OCI-LY3 (cell line): ENCODE results near the gene CPT1B.

Experiments
- EZH2phosphoT487 ChIP-seq: fragments of 200-600 bp; shearing (Covaris generic); IDR thresholded peaks from 2 replicates; pipeline ENCODE4 v1.6.1; 2018; ENCODE audit warnings: antibody characterized with exemption, mixed run types, low read depth
- TF ChIP-seq, protein P1 (sequence below): fragments of 200-600, 300-600 bp; sonication (generic); IDR thresholded peaks from 2 replicates; pipeline ENCODE4 v1.5.1; 2014; ENCODE audit warnings: antibody characterized with exemption, low read length, low read depth

DNA sequence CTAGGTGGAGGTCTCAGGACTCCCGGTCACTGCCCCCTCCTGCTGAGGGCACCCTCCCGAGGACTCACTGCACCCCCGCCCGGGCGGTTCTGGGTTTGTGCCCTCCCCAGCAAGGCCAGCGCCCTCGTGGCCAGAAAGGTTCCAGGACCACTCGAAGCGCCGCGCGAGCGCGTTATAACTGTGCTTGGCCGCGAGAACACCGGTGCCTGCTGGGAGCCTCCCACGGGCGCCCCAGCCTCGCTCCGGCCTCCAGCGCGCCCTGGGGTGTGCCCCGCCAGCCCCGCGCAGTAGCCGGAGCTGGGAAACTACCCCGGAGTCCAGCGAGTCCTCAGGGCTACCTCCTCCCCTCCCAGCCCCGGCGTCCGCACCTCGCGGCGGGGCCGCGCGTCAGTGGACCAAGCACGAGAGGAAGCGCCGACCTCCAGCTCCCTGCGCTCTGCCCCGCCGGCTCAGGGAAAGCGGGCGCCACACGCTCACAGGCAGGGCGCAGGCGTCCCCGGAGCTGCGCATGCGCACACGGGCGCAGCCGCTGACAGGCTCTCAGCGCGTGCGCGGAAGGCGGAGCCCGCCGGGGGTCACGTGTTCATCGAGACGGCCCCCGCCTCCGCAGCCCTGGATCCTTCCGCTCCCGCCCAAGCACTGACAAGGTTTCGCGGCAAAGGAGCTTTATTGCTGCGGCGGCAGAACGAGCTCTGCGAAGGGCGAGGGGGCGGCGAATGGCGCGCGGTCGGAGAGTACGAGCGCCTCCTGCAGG is 52.9 kb downstream of the CPT1B start, which contains the start of gene SCO2:
- TF ChIP-seq, protein P1, sequence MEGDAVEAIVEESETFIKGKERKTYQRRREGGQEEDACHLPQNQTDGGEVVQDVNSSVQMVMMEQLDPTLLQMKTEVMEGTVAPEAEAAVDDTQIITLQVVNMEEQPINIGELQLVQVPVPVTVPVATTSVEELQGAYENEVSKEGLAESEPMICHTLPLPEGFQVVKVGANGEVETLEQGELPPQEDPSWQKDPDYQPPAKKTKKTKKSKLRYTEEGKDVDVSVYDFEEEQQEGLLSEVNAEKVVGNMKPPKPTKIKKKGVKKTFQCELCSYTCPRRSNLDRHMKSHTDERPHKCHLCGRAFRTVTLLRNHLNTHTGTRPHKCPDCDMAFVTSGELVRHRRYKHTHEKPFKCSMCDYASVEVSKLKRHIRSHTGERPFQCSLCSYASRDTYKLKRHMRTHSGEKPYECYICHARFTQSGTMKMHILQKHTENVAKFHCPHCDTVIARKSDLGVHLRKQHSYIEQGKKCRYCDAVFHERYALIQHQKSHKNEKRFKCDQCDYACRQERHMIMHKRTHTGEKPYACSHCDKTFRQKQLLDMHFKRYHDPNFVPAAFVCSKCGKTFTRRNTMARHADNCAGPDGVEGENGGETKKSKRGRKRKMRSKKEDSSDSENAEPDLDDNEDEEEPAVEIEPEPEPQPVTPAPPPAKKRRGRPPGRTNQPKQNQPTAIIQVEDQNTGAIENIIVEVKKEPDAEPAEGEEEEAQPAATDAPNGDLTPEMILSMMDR: no peak
- TF ChIP-seq EZH2phosphoT487: no peak
